Testis (tissue), 3 donors: ENCODE results near the gene ZNF207. TPM values are rescaled to one million over a fixed set of nuclear protein-coding genes. Genes with fewer than 3 reads are reported as not detected.

Experiments used
- DNase-seq: peaks from one replicate; pipeline ENCODE4 v3.0.0-alpha.2; 2019
- H3K27ac ChIP-seq, 2 donors: fragments of 200-600 bp; sonication (generic); one replicate each; pipeline ENCODE4 v1.5.1; 2019
- H3K27me3 ChIP-seq: fragments of 200-600 bp; sonication (generic); one replicate; pipeline ENCODE4 v1.5.1; 2019
- H3K36me3 ChIP-seq: fragments of 200-600 bp; sonication (generic); one replicate; pipeline ENCODE4 v1.5.1; 2017; ENCODE audit warnings: low read depth; ENCODE audit errors: missing control alignments
- H3K4me1 ChIP-seq: fragments of 200-600 bp; sonication (generic); one replicate; pipeline ENCODE4 v1.5.1; 2019
- H3K4me3 ChIP-seq, 2 donors: fragments of 200-600 bp; sonication (generic); one replicate each; pipeline ENCODE4 v1.5.1; 2017 to 2019
- H3K9me3 ChIP-seq: fragments of 200-600 bp; sonication (generic); one replicate; pipeline ENCODE4 v1.5.1; 2017
- CTCF ChIP-seq, 3 experiments: fragments of 450-650 bp in 2 of 3; fragments of 200-600 bp in 1 of 3; sonication (generic) in 1 of 3; IDR thresholded peaks; one replicate each; pipeline ENCODE4 v1.5.1; 2016 to 2019; ENCODE audit warnings: antibody characterized with exemption in 3 of 3, mild to moderate bottlenecking in 2 of 3, moderate library complexity in 1 of 3
- POLR2A ChIP-seq: fragments of 450-650 bp; IDR thresholded peaks from one replicate; pipeline ENCODE4 v1.6.1; 2017; ENCODE audit warnings: antibody characterized with exemption, mild to moderate bottlenecking, moderate library complexity
- whole genome bisulfite sequencing, 2 donors: methylation state at CpG; one replicate each; pipeline ENCODE4 v1.1.5; 2018; 5-methylcytosine and 5-hydroxymethylcytosine counted together
- intact Hi-C: fragments of 100-400 bp; cut with DNase I; formaldehyde crosslinking; loops from one replicate; pipeline ENCODE4 v1.15.1; 2023; ENCODE audit warnings: low total_unique reads
- polyA plus RNA-seq: library from polyadenylated mRNA; stranded (reverse); fragments of 350-450 nt; fragmentation: Illumina TruSeq; extraction: RNeasy Lipid Tissue Mini Kit (QIAGEN cat#74804); gene quantifications from one replicate; pipeline ENCODE4 v1.2.3, GENCODE V29; 2014; ENCODE audit warnings: low read depth, low replicate concordance; ENCODE audit not compliant: insufficient read depth
- total RNA-seq, 2 donors: library from RNA; depleted of rRNA; stranded (reverse); fragments of >200 nt; gene quantifications; one replicate each; pipeline ENCODE4 v1.2.3, GENCODE V29; 2016

Gene ZNF207
- total and polyA plus RNA-seq, 3 donors from 2014 or later = 155 to 240 (median 206) TPM

- H3K27me3 ChIP-seq = no peaks in the 10 kb centered on the region
- TF ChIP-seq POLR2A (no peak), CTCF (IDR thresholded peaks at IDR 0.05) (no peak)
- no peaks in the 10 kb centered on the region for H3K4me1 ChIP-seq
- no peaks in the 10 kb centered on the region for H3K9me3 ChIP-seq
- intact Hi-C loops = no loop called here
- H3K36me3 ChIP-seq = no peaks in the 10 kb centered on the region
- no peak for DNase-seq
- WGBS, 2 donors = 91 to 96% methylated on average over 3 to 10 of the region's 10 CpGs
- H3K27ac ChIP-seq = no peak overlapping the region
- H3K4me3 ChIP-seq = no peak overlapping the region
Measured at GRCh38 chr17:32323046-32323445, 26.9 kb upstream of the ZNF207 start.

GRCh38 chr17:32323811-32324491 lies 26.0 kb upstream of the ZNF207 start:
- 45 to 47% methylated on average over 11 of the region's 11 CpGs for WGBS, 2 donors
- H3K27ac ChIP-seq = no peak overlapping the region

GRCh38 chr17:32327911-32328310 lies 22.0 kb upstream of the ZNF207 start:
- no peak for TF ChIP-seq CTCF (IDR thresholded peaks at IDR 0.05)
- TF ChIP-seq POLR2A = no peak
- Histone ChIP-seq H3K4me3 (no peak overlapping the region), H3K27me3 (no peaks in the 10 kb centered on the region), H3K27ac (no peak overlapping the region), H3K4me1 (no peaks in the 10 kb centered on the region), H3K9me3 (no peaks in the 10 kb centered on the region), H3K36me3 (no peaks in the 10 kb centered on the region)
- WGBS, 2 donors = 86 to 96% methylated on average over 1 of the region's 1 CpG
- DNase-seq = no peak
- intact Hi-C loops = no loop called here

More at GRCh38 chr17:32323811-32324491, 26.0 kb upstream of the ZNF207 start:
- H3K27me3 ChIP-seq = no peaks in the 10 kb centered on the region
- intact Hi-C loops = no loop called here
- no peak for TF ChIP-seq POLR2A
- no peak for TF ChIP-seq CTCF (IDR thresholded peaks at IDR 0.05)
- H3K4me1 ChIP-seq = no peaks in the 10 kb centered on the region
- H3K36me3 ChIP-seq = no peaks in the 10 kb centered on the region
- no peak overlapping the region for H3K4me3 ChIP-seq
- H3K9me3 ChIP-seq = no peaks in the 10 kb centered on the region
- no peak for DNase-seq

GRCh38 chr17:32330147-32330546 lies 19.8 kb upstream of the ZNF207 start:
- Histone ChIP-seq H3K4me1 (no peaks in the 10 kb centered on the region), H3K36me3 (no peaks in the 10 kb centered on the region), H3K9me3 (no peaks in the 10 kb centered on the region), H3K27me3 (no peaks in the 10 kb centered on the region), H3K27ac (no peak overlapping the region), H3K4me3 (no peak overlapping the region)
- intact Hi-C loops = no loop called here
- 59 to 73% methylated on average over 3 of the region's 3 CpGs for WGBS, 2 donors
- TF ChIP-seq CTCF (IDR thresholded peaks at IDR 0.05) = no peak
- no peak for TF ChIP-seq POLR2A
- DNase-seq = no peak
